NCI-H345 treated with DMSO at 0.1 percent for 48 hours (cell line): ENCODE results near the gene USH2A.
A peak's percentile ranks its signal among the peaks of the same experiment; 100 is the strongest.

Experiments used
- DNase-seq: peaks from one replicate; lab custom pipeline; 2025; ENCODE audit not compliant: unreplicated experiment; lab: John Stamatoyannopoulos, UW

Gene USH2A

DNA sequence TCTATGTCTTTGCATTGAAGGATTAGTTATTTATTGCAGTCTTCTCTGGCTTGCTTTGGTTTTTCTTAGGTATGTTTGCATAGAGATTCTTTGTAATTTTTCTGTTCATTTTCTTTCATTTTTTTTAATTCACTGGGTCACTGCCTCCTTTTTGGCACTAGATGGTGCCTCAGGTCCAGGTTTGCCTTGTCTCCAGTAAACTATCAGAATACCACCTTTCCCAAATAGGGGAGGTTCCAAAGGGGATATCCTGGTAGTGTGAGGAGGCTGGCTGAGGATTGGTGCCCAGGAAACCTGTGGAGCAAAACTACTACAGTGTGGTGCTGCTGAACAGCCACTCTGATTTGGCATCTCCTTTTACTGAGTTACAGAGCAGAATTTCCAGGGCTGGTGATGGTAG is 599.0 kb downstream of the USH2A start:
- DNase-seq = no peak

DNA sequence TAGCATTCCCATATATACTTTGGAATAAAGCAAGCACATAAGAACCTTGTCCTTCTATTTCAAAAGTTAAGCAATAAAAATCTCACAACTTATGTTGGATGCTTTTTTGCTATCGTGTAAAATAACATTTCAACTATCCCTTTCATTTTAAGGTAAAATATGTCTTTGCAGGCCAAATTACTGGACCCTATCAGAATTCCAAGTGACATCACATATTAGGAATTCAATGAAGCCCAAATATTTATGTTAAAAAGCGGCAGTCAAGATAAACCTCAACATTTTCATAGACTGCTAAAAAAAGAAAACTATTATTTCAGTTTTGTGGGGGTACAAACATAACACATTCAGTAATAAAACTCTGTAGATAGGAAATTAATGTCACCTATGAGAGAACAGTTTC is 604.1 kb downstream of the USH2A start:
- no peak for DNase-seq

DNA sequence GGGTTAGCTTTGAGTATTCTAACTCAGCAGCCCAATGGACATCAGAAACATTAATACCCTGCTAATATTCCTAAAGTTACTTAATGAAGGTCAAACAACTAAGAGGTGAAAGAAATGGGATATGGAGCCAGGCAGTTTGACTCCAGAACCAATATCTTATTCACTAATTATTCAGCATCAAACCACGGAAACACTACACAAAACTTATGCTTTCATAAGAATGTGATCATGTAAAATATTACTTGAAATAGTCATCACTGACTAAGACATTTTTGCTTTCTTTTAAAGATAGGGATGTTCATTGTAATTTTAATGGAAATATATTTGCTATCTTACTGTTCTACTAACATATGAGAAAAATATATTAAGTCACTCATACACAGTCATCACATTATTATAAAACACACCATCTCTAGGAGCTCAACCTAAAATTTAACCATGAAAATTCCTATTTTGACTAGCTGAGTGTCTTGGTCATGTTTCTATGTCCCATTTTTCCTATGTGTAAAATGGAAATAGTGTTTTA is 615.3 kb downstream of the USH2A start:
- no peak for DNase-seq

DNA sequence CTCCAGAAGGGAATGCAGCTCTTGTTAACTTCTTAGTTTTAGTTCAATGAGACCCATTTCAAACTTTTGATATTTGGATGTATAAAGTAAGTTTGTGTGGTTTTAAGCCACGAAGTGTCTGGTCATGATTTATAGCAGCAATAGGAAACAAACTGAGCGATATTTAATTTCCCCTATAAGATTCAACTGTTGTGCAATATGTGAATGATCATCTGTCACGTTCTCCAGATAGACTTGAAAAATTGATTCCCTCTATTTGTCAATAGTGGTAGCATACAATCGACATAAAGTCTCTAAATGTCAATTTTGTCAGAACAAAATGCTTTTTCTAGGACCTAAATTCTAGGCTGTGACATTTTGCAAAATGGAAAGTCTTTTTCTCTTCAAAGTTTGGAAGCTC is 616.0 kb downstream of the USH2A start:
- DNase-seq = no peak

DNA sequence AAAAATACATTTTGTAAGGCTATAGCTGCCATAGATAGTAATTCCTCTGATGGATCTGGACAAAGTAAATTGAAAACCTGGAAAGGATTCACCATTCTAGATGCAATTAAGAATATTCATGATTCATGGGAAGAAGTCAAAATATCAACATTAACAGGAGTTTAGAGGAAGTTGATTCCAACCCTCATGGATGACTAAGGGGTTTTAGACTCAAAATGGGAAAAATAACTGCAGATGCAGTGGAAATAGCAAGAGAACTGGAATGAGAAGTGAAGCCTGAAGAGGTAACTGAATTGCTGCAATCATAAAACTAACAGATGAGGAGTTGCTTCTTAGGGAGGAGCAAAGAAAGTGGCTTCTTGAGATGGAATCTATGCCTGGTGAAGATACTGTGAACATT is 625.4 kb downstream of the USH2A start:
- DNase-seq = no peak

DNA sequence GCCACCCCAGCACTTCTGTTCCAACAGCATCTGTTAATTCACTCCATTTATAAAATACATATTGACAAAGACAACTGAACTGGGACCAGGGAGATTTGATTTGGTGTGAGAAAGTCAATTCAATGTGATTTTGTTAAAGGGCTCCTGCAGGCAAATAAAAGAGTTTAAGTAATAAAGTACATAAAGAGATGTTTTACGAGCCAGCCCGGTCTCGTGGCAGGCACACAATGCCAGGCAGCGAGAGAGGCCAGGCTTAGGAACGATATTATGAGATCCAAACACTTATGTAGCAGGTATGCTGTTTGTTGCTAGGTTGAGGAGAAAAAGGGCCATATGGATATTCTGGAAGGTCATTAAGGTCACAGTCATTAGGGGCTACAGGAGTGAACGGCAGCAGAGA is 629.1 kb downstream of the USH2A start:
- DNase-seq = peak; percentile 96

DNA sequence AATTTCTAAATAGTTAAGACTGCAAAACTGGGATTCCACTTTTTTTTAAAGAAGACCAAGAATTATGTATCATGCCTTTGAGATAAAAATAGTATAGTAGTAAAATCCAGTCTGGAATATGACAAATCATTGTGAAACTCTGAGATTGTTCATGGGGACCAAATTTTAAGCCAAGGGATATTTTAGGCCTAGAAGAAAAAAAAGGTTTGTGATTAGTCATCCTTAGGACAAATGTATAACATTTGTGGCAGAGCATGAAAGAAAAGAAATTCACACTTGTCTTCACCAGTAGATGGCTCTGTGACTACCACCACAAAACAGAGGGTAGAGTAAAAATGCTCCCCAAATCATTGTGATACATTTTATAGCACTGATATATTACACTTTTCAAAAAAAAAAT is 630.1 kb downstream of the USH2A start:
- peak; percentile 69 for DNase-seq

DNA sequence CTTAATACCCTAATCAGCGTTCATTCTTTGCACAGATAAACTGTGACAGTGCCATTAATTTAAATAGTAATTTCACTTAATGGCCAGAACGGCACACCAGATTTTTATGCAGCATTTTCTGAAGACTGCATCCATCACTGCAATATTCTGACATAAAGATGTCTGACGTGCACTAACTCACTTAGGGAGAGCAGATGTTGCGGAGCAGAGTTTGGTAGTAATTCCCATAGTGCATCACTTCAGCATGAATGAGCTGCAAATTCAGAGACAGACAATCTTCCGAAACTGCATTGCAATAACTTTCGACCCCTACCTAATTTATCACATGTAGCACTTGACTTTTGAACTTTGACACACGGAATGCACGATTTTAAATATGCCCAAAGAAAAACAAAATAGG is 630.8 kb downstream of the USH2A start:
- no peak for DNase-seq

DNA sequence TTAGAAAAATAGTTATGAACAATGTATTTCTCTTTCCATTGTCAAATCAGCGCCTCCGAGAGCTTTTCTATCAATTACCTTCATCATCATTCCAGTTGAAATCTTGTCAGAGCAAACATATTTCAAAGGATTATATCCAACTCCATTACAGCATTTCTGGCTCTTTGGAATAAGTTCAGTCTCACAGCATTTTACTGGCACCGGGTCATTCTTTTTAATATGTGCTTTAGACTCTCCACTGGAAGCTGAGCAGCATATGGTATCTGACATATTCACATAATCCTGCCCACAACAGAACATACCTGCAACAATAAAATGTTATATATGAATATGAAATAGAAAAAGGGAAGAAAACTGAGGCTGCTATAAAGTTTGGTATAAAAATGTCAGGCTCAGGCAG is 633.3 kb downstream of the USH2A start:
- DNase-seq = no peak

DNA sequence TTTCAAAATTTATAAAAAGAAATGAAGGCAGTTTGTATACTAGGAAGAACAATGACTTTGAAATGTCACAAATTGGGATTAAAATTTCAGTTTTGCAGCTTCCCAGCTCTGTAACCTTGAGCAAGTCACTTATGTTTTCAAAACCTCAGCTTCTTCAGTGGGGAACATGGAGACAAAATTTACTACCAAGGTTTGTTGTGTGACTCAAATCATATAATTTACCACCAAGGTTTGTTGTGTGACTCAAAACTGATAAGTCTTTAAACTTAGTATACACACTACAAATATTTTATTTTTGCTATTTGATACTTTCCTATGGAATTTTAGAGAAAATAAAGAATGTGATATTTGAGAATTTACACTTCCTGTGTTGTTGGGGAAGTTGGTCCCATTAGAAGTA is 636.3 kb downstream of the USH2A start:
- no peak for DNase-seq

DNA sequence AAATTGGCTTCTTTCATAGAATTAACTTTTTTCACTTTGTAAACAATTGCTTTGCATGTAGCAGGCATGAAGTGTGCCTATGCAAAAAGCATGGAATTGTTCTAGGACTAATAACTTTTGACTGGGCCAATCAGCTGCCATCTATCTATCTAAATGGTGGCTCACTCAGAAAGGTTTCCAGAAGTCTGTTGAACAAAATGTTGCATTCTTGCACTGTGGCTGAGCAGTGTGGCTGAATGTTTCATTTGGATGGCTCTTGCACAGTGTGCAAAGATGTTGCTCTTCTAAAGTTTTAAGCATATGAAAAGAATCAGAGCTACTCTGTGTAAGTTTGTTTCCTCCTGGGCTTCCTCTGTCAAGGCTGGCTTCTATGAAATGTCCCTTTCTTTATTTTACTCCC is 642.6 kb downstream of the USH2A start:
- no peak for DNase-seq

DNA sequence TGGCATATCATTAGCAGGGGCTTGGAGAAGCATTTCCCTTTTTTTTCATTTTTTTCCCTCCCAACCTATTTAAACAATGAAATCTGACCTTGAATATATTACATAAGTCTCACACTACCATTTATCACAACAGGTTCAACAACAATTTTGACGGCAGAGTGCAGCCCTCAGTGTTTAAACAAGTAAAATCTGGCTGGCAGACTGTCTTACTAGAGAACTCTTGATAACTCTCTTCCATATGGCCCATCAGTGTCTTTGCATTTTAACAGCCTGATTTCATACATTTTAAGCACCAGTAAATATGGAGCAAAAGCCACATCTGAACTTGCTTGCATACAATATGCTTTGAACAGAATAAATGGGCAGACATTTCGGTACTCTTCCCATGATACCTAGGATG is 643.1 kb downstream of the USH2A start:
- DNase-seq = no peak

DNA sequence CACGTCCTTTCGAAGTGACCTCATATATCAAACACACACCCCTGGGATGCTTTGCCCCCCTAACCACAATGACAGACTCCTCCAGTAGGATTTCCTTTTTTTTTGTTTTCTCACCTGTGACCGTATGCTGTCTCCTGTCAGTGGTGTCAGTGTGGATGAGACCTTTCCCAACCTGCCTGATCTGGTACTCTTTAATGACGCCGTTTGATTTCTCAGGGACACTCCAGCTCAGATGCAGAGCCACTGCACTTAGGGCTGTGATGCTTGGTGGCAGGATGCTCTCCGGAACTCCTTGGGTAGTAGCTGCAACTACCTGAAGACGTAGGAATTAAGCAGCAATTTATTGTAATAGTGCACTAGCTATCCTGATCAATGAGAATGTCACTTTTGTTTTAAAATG is 643.5 kb downstream of the USH2A start:
- no peak for DNase-seq

DNA sequence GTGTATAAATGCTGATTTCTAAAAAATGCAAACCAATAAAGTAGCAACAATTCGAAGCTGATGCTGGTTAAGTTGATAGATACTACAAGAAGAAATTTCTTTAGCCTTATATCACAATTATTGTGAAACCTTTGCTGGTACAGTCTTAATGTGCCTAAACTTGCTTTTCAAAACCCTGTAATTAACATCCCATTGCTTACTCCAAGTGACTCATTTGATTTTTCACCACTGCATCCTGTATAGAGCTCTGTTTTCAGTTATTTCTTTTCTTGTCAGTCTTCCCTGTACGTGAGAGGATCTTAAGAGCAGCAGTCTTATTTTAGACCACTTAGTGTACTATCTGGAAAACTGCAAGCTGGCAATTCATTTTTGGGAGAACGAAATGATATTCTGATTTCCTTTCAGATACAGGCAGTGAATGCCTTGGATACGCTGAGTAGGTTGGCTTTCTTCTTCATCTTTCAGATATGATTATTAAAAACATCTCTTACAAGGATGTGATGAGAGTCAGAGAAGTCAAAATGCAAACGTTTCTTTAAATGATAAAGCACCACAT is 645.8 kb downstream of the USH2A start:
- no peak for DNase-seq

DNA sequence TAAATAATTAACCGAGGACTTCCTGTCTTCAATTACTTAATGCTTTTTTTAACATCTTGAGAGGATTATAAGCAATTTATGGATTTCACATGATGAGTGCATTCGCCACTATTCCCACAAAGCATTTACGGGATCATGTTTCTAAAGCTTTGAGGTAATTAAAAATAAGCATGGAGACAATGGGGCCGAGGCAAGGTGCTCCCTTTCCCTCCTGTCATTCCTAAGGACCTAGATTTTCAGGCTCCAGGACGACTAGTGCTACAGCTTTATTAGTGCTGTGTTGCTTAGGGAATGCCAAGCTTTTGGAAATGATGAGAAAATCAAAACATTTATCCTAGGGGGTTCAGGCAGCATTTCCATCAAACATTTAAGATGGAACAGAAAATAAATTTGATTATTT is 646.9 kb downstream of the USH2A start:
- no peak for DNase-seq

DNA sequence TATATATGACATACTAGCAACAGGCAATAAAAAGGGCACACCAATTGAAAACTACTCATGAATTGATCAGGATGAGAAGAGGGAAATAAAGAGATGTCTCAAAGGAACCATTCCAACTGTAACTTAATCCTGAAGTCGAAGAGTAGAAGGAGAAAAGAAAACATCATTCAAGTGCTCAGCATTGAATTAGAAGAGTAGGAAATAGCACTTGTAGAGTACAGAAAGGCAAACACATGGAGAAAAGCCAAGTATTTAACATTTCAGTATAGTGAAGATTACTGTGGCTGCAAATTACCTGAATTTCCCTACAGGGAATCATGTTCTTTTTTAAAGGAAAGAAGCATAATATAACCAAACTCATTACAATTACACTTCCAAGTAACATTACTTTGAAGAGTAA is 651.1 kb downstream of the USH2A start:
- peak; percentile 94 for DNase-seq

DNA sequence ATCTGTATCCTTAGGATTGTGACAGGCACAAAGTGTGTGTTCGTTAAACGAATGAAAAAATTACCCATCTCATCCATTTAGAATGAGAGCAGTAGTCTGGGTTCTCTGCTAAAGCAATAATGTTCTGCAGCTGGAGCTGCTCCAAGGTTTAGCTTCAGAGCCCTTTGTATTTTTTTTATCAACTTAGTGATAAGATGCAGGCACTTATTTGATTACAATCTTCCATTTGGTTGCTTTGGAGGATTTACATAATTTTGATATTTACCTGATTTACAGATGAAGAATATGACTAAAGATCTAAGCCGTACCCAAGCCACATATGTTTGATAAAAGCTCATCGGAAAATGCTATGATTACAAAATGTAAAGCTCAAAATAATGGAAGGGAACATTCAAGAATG is 654.9 kb downstream of the USH2A start:
- DNase-seq = no peak

DNA sequence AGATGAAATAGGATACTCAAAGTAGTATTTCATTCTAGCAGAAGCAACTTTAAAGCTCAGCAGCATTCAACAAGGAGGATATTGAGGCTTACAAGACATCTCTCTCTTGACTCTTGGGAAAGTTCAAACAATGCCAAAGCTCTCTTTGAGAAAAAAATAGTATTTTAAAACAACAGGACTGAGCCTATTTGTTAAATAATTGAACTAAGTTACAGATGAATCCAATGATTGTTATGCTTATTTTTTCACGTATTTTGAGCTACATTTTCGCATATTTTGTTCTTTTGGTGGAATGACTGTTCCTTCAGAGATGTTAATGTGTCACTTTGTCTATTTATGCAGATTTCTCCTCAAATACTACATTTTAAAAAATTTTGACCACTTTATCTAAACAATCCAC is 655.5 kb downstream of the USH2A start:
- no peak for DNase-seq

DNA sequence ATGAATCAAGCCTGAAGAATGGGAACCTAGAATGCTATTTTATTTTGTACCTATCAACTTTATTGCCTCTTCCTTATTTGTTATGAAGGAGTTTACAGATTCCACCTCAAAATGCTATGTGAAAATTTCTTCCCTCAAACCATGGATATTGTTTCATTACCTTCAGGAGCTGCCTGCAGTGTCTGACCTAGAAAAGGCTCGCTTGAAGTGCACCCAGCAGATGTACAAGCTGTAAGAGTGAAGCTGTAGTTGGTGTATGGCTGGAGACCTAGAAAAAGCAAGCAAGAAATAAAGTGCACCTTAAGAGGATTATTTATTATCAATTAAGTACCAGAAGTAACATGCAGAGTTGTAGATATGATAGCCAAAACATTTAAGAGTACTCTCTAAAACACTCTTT is 656.7 kb downstream of the USH2A start:
- no peak for DNase-seq

DNA sequence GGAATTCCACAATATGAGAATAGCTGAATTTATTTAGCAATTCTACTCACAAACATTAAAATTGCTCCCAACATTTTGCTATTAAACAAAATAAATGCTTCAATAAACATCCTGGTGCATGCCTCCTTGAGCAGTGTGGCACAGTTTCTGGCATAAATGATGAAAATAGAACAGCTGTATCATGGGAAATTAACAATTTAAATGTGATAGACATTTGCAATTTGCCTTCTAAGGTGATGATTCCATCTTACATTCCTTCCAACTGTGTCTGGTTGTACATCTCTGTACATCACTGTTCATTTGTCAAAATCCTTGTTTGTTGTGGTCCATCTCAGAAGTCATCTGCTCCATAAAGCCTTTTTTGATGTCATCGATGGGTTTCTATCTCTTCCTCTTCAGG is 657.4 kb downstream of the USH2A start:
- DNase-seq = no peak

DNA sequence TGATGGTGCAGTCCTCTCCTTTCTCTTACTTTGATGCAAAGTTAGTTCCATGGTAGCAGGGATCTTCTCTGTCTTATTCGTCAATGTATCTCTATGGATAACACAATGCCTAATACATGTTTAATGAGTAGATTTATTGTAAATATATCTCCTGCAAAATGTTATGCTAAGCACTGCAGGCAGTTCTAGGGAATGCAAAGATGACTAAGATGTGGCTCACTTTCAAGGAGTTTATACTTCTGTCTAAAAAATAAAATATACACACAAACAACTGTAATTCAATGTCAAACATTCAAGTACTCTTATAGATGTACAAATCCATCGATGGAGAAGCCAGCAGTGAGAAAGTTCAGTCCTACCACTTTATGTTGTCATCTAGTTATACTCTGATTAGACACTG is 661.8 kb downstream of the USH2A start:
- no peak for DNase-seq

DNA sequence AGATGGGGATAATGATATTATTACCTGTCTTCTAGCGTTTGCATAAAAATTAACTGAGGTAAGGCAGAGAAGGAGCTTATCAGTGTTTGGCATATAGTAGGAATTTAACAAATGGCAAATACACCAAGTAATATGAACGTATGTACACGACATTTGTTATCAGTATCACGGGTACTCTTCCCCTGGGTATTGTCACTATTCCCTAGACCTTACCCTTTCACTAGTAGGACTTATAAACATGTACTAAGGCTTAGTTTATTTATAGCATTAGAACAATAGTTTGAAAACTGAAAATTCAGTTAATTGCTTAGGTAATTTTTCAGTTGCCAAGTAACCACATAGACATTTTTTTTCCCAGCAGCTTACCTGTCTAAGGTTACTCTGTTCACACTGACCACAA is 669.1 kb downstream of the USH2A start:
- DNase-seq = no peak

DNA sequence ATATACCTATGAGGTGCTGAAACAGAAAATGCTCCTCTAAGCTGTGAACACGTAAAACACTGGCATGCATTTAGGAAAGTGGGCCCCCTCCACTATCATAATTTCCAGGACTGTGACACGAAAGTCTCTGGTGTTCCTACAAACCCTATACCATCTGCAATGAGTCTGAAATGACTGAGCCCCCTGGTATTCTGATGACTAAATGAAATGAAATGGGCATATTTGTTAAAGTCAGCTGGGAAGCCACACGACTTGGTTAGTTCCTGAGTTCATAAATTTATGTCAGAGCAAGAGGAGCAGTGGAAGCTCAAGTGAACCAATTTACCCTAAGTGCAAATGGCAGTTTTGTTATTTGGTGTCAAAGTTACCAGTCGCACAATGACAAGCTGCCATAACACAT is 673.8 kb downstream of the USH2A start:
- DNase-seq = no peak

DNA sequence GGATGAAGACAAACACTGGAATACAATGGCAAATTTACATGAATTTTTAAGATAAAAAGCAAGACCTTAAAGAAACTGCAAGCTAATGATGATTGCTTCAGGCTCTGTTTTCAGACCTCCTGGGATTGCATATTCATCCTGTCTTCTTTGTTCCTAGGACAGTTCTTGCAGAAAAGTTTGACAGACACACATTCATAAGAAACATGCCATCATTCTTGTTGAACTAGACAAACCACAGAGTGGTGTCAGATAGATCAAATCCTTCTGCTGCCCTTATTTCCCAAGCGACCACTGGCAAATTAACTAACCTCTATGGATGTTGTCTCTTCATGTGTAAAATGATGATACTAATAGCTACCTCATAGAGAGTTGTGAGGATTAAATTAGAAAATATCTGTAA is 674.8 kb downstream of the USH2A start:
- no peak for DNase-seq
